ENCODE data around the gene ZNF217.
"Not testable (repeated sequence)": the region's sequence is repeated elsewhere in the genome, so short reads cannot be mapped to it uniquely, and the experiment has no call there.

Gene ZNF217

DNA sequence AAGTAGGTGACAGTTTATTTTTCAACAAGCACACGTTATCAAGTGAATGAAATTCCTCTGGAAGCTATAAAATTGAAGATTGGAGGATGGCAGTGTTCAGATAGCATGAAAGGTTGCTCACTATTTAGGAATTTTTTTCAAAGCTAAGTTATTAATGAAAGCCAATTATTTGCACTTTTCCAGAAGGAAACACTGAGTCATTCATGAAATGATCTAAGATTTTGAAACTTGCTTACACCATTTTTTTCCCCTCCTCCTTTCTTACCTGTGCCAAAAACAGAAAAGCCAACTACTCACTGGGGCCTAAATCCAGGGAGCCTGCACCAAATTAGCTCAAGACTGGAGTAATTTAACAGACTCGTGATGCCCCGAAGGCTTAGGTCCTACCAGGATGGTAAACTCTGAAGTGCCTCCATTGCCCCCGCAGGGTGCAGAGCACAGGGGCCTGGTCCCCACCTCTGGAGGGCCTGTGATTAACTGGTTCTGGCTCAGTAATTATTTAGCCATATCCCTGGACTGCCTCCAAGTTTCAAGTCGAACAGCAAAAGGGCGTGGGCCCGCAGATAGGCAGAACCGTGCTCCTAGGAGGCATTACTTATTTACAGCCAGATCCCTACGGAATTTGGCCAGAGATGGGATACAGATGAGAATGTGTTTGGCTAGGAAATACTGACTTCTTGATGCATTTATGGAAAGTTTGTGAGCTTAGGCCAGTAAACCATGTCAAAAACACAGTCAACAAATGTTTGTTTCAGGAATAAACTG, 28.0 kb upstream of the ZNF217 start:
- DNase-seq: no peak

DNA sequence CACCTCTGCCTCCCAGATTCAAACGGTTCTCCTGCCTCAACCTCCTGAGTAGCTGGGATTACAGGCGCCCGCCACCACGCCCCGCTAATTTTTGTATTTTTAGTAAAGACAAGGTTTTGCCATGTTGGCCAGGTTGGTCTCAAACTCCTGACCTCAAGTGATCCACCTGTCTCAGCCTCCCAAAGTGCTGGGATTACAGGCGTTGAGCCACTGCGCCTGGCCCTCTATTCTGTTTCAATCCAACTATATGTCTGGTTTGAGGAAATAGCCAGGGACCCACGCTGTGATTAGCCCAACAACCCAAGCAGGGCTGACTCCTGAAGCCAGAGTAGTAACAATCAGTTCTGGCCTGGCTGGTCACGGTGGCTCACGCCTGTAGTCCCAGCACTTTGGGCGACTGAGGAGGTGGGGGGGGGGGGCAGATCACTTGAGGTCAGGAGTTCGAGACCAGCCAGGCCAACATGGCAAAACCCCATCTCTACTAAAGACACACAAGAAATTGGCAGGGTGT, 24.9 kb upstream of the ZNF217 start:
- not testable (repeated sequence) for DNase-seq

DNA sequence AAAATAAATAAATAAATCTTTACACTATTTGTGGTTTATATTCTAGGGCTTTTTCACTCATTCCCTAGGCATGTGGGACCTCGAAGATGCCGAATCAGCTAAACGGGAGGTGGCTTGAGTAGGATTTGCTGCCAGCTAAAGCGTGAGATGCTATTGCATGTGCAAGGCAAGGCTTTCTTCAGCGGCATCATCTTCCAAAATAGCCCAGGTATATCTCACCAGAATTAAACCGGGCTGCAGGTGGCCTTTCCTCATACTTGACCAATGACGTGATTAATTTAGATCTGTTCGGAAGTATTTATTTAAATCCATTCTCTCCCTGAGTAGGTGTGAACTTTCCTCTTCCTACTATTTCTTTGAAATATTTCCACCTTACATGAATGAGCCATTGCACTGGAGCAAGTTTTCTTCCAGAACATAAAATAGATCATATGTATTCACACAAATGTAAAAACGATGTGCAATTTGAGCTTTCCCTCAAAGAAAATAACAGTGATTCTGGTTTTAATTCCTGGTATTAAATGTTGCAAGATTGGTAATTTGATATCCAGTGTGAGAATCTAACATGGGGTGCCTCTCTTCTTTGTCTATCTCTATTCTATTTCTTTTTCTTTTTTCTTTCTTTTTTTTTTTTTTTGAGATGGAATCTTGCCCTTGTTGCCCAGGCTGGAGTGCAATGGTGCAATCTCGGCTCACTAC, 24.3 kb upstream of the ZNF217 start:
- no peak for DNase-seq

- DNase-seq: not testable (repeated sequence)
Measured at GRCh38 chr20:53616489-53616888, 22.9 kb upstream of the ZNF217 start.

DNA sequence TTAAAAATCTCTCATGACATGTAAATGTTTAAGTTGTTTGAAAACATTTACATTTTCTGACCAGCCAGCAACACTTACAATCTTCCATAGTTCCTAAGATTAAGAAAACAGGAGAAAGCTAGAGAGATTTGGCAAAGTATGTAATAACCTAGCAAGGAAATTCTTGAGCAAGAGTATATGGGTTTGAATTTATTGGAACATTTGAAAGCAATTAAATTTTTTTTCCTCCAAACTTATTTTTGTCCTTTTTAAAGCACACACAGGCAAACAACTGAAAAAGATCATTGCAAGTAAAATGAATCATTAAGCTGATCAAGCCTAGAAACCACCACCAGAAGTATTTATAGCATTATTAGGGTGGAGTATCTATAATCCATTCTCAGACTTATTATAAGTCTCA, 20.1 kb upstream of the ZNF217 start:
- no peak for DNase-seq

GRCh38 chr20:53612289-53612688, 18.6 kb upstream of the ZNF217 start:
- DNase-seq: not testable (repeated sequence)

- no peak for DNase-seq
Measured at GRCh38 chr20:53611449-53611894, 17.8 kb upstream of the ZNF217 start.

- peak; percentile 72 for DNase-seq
Measured at GRCh38 chr20:53609491-53610445, 16.1 kb upstream of the ZNF217 start.

- DNase-seq: peak; percentile 23
Measured at GRCh38 chr20:53608456-53609452, 15.1 kb upstream of the ZNF217 start.

DNA sequence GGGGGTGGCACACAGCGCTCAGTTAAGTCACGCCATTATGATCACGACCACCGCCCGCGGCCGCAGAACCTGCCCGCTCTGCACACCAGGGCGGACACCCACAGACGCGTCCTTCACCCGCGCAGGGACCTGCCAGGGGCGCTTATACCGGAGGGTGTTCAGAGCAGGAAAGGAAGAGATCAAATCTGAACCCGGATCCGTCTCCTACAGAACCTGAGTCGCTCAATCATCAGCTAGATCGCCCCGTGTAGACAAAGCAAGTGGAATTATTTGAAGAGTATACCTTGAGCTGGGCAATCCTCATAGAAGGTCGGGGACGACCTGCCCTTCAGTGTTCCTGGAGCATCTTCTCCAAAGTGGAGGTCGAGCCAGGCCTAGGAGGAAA, 14.4 kb upstream of the ZNF217 start:
- DNase-seq: no peak

DNA sequence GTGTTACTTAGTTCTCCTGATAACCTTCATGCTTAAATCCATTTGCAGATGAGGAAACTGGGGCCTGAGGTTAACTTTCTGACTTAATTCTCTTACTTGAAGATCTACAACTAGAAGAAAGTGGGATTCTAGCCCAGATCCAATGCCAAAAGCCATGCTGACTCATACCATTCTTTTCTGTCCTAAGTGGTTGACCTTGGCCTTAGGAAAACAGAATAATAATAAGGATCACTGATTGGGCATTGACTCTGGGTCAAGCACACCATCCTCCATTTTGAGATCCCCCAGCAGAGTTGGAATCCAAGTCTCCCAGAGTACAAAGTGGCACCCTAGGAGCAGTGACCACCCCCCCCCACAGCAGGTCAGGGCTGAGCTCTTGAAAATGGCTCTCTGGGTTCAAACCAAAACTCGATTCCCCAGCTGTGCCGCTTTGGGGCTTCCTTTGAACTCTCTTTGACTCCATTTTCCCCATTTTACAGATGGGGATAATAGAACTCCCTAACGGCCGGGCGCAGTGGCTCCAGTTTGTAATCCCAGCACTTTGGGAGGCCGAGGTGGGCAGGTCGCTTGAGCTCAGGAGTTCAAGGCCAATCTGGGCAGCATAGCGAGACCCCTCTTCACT, 12.8 kb upstream of the ZNF217 start:
- no peak for DNase-seq

GRCh38 chr20:53605401-53605800, 11.8 kb upstream of the ZNF217 start:
- DNase-seq: not testable (repeated sequence)

DNA sequence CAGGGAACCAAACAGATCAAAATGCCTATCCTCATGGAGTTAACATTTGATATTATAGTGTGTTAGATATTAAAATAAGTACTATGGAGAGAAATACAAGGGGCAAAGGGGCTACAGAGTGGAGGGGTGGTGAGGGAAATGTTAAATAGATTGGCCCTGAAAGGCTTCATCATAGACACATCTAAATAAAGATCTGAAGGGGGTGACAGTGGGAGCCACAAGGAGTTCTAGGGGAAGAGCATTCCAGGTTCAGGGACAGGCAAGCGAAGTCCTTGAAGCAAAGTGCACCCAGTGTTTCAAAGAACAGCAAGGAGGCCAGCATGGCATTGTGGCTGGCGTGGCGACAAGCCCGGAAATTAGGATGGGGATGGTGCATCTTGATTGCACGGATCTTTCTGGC, 11.2 kb upstream of the ZNF217 start:
- DNase-seq: not testable (repeated sequence)

DNA sequence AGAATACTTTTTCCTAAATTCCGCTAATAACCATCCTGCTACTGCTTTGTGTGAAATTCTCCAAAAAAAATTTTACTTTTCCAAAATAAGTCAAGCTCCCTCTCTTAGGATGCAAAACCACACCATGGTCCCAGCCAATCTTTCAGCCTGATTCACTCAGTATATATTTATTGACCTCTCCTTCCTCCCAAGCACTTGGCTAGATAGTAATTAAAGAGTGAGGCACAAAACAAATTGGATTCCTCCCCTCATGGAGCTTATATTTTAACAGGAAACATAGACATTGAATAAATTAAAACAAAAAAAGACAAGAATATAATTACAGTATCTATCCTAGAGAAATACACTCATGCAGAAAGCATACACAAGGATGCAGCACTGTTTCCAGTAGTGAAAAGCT, 9.0 kb upstream of the ZNF217 start:
- no peak for DNase-seq

DNA sequence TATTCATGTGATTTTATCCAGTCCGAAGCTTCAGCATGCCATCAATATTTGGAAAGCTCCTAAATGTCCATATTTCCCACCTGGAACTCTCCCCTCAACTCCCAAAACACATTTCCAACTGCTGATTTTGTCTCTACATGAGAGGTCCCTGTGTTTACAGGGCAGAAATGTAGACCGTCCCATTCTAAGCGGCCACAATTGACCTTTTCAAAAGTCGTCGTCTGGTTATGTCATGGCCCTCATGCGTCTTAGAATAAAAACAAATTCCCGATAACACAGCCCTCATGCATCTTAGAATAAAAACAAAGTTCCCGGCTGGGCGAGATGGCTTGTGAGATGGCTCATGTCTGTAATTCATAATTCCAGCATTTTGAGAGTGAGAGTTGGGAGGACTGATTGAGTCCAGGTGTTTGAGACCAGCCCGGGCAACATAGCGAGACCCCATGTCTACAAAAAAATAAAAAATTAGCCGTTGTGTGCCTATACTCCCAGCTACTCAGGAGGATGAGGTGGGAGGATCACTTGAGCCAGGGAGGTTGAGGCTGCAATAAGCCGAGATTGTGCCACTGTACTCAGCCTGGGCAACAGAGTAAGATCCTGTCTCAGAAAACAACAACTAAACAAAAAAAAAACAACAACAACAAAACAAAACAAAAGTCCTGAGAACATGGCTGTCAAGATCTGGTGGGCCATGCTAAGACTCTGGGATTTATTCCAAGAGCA, 6.4 kb upstream of the ZNF217 start:
- DNase-seq: no peak

GRCh38 chr20:53599378-53599777, 5.7 kb upstream of the ZNF217 start:
- DNase-seq: no peak

GRCh38 chr20:53599044-53599362, 5.4 kb upstream of the ZNF217 start:
- DNase-seq: no peak

DNA sequence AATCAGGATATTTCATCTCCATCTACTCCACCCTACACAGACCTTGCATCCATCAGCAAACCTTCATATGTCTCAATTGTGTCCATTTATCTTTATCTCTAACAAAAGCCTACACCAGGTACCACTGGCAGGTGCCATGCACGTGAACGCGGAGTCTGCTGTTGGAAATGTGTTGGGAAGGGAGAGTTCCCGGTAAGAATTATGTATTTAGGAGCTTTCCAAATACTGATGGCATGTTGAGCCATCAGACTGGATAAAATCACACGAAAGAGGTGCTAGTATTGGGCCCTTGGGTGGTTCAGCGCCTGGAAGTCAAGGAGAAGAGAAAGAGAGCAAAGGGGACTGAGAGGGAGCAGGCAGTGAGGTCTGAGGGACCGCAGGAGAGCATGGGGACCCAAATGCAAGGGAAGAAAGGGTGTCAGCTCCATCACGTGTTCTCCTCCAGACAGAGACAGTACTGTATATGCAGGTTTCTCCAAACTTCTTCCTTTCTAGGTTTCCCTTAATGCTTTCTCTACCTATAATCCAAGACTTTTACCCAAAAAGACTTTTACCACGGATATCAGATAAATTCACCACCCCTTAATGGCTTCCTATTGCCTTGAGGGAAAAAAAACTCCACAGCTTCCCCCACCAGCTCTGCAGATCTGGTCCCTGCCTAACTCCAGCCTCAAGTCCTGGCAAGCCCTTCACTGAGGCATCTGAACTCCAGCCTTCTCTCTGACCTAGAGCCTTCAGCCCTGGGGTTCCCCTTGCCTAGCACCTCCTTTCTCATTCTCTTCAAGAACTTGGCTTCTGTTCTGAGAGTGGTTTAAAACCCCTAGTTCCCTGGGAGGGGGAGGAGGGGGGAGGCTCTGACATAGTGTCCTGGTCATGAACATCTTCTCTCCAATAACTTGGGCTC, 4.8 kb upstream of the ZNF217 start:
- DNase-seq: no peak

GRCh38 chr20:53597521-53598120, 4.0 kb upstream of the ZNF217 start:
- DNase-seq: no peak
